NCI-H146 treated with DMSO at 0.1 percent for 48 hours (cell line): ENCODE results near the gene KERA.
"Not testable (repeated sequence)": the region's sequence is repeated elsewhere in the genome, so short reads cannot be mapped to it uniquely, and the experiment has no call there.

Experiments
- DNase-seq: peaks from one replicate; lab custom pipeline; 2025; ENCODE audit not compliant: unreplicated experiment; lab: John Stamatoyannopoulos, UW

KERA gene

GRCh38 chr12:91057368-91058165, at the start of gene KERA:
KERA (minus strand) TSS chr12:91058024; CDS start chr12:91056281, 1,743 bp downstream.
- no peak for DNase-seq

- no peak for DNase-seq
Measured at GRCh38 chr12:91106283-91106682, 48.5 kb upstream of the KERA start.

- no peak for DNase-seq
Measured at GRCh38 chr12:91105807-91106206, 48.0 kb upstream of the KERA start.

- no peak for DNase-seq
Measured at GRCh38 chr12:91104812-91105466, 47.1 kb upstream of the KERA start.

GRCh38 chr12:91103624-91104023, 45.8 kb upstream of the KERA start:
- DNase-seq, result no peak

GRCh38 chr12:91103101-91103500, 45.3 kb upstream of the KERA start:
- DNase-seq, result no peak

GRCh38 chr12:91100906-91101305, 43.1 kb upstream of the KERA start:
- no peak for DNase-seq

GRCh38 chr12:91099836-91100235, 42.0 kb upstream of the KERA start:
- no peak for DNase-seq

- no peak for DNase-seq
Measured at GRCh38 chr12:91099341-91099740, 41.5 kb upstream of the KERA start.

GRCh38 chr12:91098941-91099340, 41.1 kb upstream of the KERA start:
- no peak for DNase-seq

- no peak for DNase-seq
Measured at GRCh38 chr12:91098461-91098860, 40.6 kb upstream of the KERA start.

GRCh38 chr12:91094957-91095356, 37.1 kb upstream of the KERA start:
- no peak for DNase-seq

GRCh38 chr12:91094032-91094662, 36.3 kb upstream of the KERA start:
- DNase-seq, result no peak

GRCh38 chr12:91093341-91093740, 35.5 kb upstream of the KERA start:
- DNase-seq, result no peak

GRCh38 chr12:91091916-91092715, 34.3 kb upstream of the KERA start:
- no peak for DNase-seq

- not testable (repeated sequence) for DNase-seq
Measured at GRCh38 chr12:91089953-91090352, 32.1 kb upstream of the KERA start.

- DNase-seq, result no peak
Measured at GRCh38 chr12:91080041-91080440, 22.2 kb upstream of the KERA start.

- DNase-seq, result no peak
Measured at GRCh38 chr12:91078501-91078900, 20.7 kb upstream of the KERA start.

- no peak for DNase-seq
Measured at GRCh38 chr12:91077228-91077954, 19.6 kb upstream of the KERA start.

GRCh38 chr12:91074851-91075250, 17.0 kb upstream of the KERA start:
- DNase-seq, result no peak
